Effector memory CD8-positive, alpha-beta T cell (primary cell): Measurements from ENCODE around the gene MBNL2.
A peak's percentile ranks its signal among the peaks of the same experiment; 100 is the strongest.

Source experiments
- ATAC-seq: fragments of 150-1000 bp; cut with Tn5 transposase; replicated peaks from 2 replicates; pipeline ENCODE4 v1.10.0; 2021; ENCODE audit warnings: mild to moderate bottlenecking, moderate library complexity
- DNase-seq, 3 experiments: peaks; one replicate each; pipeline ENCODE4 v3.0.0; 2021
- H3K27ac Mint-ChIP-seq, 2 donors: one replicate each; pipeline ENCODE4 v1.8.0; 2022; ENCODE audit warnings: mild to moderate bottlenecking in 2 of 2, mixed read lengths in 2 of 2, moderate library complexity in 2 of 2
- H3K27me3 Mint-ChIP-seq, 2 donors: one replicate each; pipeline ENCODE4 v1.8.0; 2022; ENCODE audit warnings: mixed read lengths in 2 of 2
- H3K36me3 Mint-ChIP-seq: one replicate; pipeline ENCODE4 v1.8.0; 2022; ENCODE audit warnings: mild to moderate bottlenecking, moderate library complexity, mixed read lengths; ENCODE audit not compliant: insufficient read depth
- H3K4me1 Mint-ChIP-seq, 2 donors: one replicate each; pipeline ENCODE4 v1.8.0; 2022; ENCODE audit warnings: low read depth in 2 of 2, mixed read lengths in 2 of 2
- H3K4me3 Mint-ChIP-seq, 2 donors: one replicate each; pipeline ENCODE4 v1.8.0; 2022; ENCODE audit warnings: mild to moderate bottlenecking in 2 of 2, mixed read lengths in 2 of 2, moderate library complexity in 2 of 2
- H3K9me3 Mint-ChIP-seq, 2 donors: one replicate each; pipeline ENCODE4 v1.8.0; 2022; ENCODE audit warnings: mixed read lengths in 2 of 2

MBNL2 gene

GRCh38 chr13:97384371-97384770, 162.2 kb downstream of the MBNL2 start:
- H3K4me1 Mint-ChIP-seq, result peaks cover 19 to 32% of the 10 kb centered on the region in 2 donors
- ATAC-seq (no peak), DNase-seq (no peak)
- H3K4me3 Mint-ChIP-seq, result no peak overlapping the region
- no peaks in the 10 kb centered on the region for H3K27me3 Mint-ChIP-seq
- H3K9me3 Mint-ChIP-seq, result no peaks in the 10 kb centered on the region
- peak overlapping the region in 1 of 2 donors; percentile 26 for H3K27ac Mint-ChIP-seq
- peaks cover 5% of the 10 kb centered on the region for H3K36me3 Mint-ChIP-seq

DNA sequence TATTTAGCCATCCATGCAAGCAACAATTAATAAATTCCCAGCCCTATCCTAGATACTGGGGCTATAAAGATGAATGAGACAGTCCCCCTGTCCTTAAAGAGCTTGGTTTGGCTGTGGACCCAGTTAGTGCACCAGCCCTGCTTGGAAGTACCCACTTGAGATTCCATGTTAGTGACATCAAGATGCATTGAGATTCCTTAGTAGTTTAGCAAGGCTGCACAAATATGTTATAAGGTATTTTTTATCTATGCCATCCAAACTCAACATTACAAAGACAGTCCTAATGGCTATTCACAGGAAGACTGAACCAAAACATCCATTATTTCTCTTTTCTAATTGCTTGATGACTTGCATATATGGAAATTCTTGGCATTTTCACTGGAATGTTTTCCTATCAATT, 163.0 kb downstream of the MBNL2 start:
- Mint-ChIP-seq H3K27me3 (no peaks in the 10 kb centered on the region), H3K4me1 (peaks cover 19 to 32% of the 10 kb centered on the region in 2 donors), H3K4me3 (no peak overlapping the region), H3K27ac (no peak overlapping the region), H3K9me3 (no peaks in the 10 kb centered on the region), H3K36me3 (peaks cover 6% of the 10 kb centered on the region)
- no peak for ATAC-seq
- DNase-seq, result no peak

- no peaks in the 10 kb centered on the region for H3K27me3 Mint-ChIP-seq
- ATAC-seq (no peak), DNase-seq (no peak)
- H3K4me1 Mint-ChIP-seq, result peaks cover 19 to 32% of the 10 kb centered on the region in 2 donors
- no peaks in the 10 kb centered on the region for H3K9me3 Mint-ChIP-seq
- H3K4me3 Mint-ChIP-seq, result no peak overlapping the region
- no peak overlapping the region for H3K27ac Mint-ChIP-seq
- H3K36me3 Mint-ChIP-seq, result peaks cover 6% of the 10 kb centered on the region
These were observed 163.7 kb downstream of the MBNL2 start for GRCh38 chr13:97385854-97386253.

DNA sequence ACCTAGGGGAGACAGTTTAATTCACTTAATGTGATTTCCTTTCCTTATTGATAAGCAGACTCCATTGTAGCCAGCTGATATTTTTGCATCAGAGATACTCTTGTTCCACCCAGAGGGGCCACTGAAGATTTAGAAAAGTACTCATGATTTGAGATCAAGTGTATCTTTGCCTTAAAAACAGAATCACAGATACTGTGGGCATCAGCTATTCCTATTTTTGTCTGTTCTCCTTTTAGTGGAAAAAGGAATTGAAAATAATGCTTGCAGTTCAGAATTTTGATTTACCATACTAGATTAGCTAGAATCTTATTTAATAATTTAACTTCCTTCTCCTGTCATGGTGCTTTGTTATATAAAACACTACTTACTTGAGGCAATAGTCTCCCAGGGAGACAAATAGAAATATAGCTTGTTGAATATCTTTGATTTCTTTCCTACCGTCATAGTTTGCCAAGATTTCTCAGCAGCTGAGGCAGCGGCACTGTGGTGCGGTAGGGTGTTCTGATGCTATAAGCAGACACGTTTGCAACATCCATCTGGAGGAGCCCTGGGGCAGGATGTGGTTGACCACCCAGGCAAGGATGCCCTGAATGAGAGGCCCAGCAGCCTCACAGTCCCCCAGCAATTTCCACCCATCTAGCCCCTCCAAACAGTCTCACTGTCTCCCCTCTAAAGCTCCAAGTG, 164.8 kb downstream of the MBNL2 start:
- H3K36me3 Mint-ChIP-seq, result peaks cover 6% of the 10 kb centered on the region
- H3K27ac Mint-ChIP-seq, result peak overlapping the region; percentile 36 to 65
- H3K4me1 Mint-ChIP-seq, result peaks cover 19 to 28% of the 10 kb centered on the region in 2 donors
- ATAC-seq, result peak; percentile 76
- DNase-seq, result no peak
- peak overlapping the region in 1 of 2 donors; percentile 3 for H3K4me3 Mint-ChIP-seq
- H3K27me3 Mint-ChIP-seq, result no peaks in the 10 kb centered on the region
- H3K9me3 Mint-ChIP-seq, result no peaks in the 10 kb centered on the region

GRCh38 chr13:97387485-97387839, 165.3 kb downstream of the MBNL2 start:
- Mint-ChIP-seq H3K4me1 (peaks cover 19 to 28% of the 10 kb centered on the region in 2 donors), H3K9me3 (no peaks in the 10 kb centered on the region), H3K27me3 (no peaks in the 10 kb centered on the region), H3K27ac (peak overlapping the region in 1 of 2 donors; percentile 36), H3K36me3 (peaks cover 6% of the 10 kb centered on the region), H3K4me3 (peak overlapping the region in 1 of 2 donors; percentile 3)
- ATAC-seq (no peak), DNase-seq (no peak)

GRCh38 chr13:97387890-97388289, 165.8 kb downstream of the MBNL2 start:
- H3K36me3 Mint-ChIP-seq, result peaks cover 3% of the 10 kb centered on the region

DNA sequence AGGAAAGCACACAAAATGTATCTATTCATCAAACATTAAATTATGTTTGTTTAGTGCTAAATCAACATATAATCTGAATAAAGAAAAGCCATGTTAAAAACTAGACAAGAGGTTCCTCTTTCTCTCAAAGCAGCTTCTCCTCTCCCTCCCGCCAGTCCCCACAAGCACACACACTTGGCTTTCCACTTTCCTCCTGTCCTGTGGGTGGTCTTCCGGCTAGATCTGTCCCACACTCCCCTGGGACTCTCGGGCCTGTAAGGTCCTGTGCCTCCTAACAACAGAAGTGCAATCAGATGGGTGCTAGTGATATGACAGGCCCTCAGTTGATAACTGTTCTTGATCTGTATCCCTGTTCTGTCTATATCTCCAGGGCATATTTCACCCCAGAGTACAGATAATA, 166.2 kb downstream of the MBNL2 start:
- ATAC-seq (no peak), DNase-seq (no peak)
- Mint-ChIP-seq H3K36me3 (peaks cover 3% of the 10 kb centered on the region), H3K4me1 (peaks cover 19 to 28% of the 10 kb centered on the region in 2 donors), H3K4me3 (no peak overlapping the region), H3K9me3 (no peaks in the 10 kb centered on the region), H3K27ac (peak overlapping the region; percentile 2 to 23), H3K27me3 (no peaks in the 10 kb centered on the region)

More at GRCh38 chr13:97387890-97388289, 165.8 kb downstream of the MBNL2 start:
- no peak for ATAC-seq
- H3K4me3 Mint-ChIP-seq, result no peak overlapping the region
- no peaks in the 10 kb centered on the region for H3K27me3 Mint-ChIP-seq
- peaks cover 19 to 28% of the 10 kb centered on the region in 2 donors for H3K4me1 Mint-ChIP-seq
- no peaks in the 10 kb centered on the region for H3K9me3 Mint-ChIP-seq
- DNase-seq, result no peak
- peak overlapping the region in 1 of 2 donors; percentile 36 for H3K27ac Mint-ChIP-seq

GRCh38 chr13:97390941-97391600, 168.9 kb downstream of the MBNL2 start:
- H3K4me3 Mint-ChIP-seq, result no peak overlapping the region
- H3K27ac Mint-ChIP-seq, result no peak overlapping the region
- ATAC-seq (no peak), DNase-seq (no peak)
- H3K36me3 Mint-ChIP-seq, result peaks cover 3% of the 10 kb centered on the region
- peaks cover 16 to 19% of the 10 kb centered on the region in 2 donors for H3K4me1 Mint-ChIP-seq
- H3K27me3 Mint-ChIP-seq, result no peaks in the 10 kb centered on the region
- H3K9me3 Mint-ChIP-seq, result no peaks in the 10 kb centered on the region

DNA sequence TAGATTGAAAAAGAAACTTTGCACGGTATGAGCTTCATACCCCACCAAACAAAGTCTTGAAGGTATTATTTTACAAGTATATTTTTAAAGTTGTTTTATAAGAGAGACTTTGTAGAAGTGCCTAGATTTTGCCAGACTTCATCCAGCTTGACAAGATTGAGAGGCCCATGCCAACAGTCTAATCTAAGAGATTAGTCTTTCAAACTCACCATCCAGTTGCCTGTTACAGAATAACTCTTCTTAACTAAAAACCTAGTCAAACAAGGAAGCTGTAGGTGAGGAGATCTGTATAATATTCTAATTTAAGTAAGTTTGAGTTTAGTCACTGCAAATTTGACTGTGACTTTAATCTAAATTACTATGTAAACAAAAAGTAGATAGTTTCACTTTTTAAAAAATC, 169.9 kb downstream of the MBNL2 start:
- H3K4me1 Mint-ChIP-seq, result peaks cover 7 to 9% of the 10 kb centered on the region in 2 donors
- no peak overlapping the region for H3K27ac Mint-ChIP-seq
- H3K4me3 Mint-ChIP-seq, result no peak overlapping the region
- H3K9me3 Mint-ChIP-seq, result no peaks in the 10 kb centered on the region
- peaks cover 3% of the 10 kb centered on the region for H3K36me3 Mint-ChIP-seq
- DNase-seq (no peak), ATAC-seq (no peak)
- no peaks in the 10 kb centered on the region for H3K27me3 Mint-ChIP-seq

- Mint-ChIP-seq H3K27me3 (no peaks in the 10 kb centered on the region), H3K36me3 (no peaks in the 10 kb centered on the region), H3K4me1 (no peaks in the 10 kb centered on the region), H3K4me3 (no peak overlapping the region), H3K9me3 (no peaks in the 10 kb centered on the region), H3K27ac (peak overlapping the region in 1 of 2 donors; percentile 15)
- DNase-seq (no peak), ATAC-seq (no peak)
These were observed 172.4 kb downstream of the MBNL2 start for GRCh38 chr13:97394542-97394941.

DNA sequence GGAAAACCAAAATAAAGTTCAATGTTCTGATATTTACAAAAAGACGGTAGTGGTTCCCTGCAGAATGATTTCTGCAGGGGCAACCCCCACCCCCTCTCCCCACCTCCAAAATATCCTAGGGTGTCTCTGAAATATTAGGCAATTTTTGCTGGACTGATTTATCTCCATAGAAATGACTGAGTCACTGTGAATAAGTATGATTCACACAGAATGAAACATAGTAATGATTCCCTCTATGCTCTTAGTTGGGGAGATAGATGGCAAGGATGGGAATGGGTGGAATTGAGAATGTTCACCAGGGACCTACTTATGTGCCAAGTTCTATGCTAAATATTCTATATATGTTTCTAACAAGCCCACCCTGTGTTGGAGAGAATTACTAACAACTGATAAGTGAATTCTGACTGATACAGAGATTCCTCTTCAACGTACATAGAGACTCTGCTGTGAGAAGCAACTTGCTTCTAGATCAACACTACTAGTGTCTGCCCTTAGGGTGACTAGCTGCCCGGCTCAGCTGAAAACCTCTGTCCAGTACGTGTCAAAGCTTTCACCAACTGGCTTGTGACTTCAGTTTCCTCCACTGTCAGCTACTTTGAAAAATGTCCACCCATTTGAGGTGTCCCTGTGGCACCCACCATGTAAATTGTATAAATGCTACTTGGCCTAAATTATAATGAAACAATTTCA, 173.5 kb downstream of the MBNL2 start:
- H3K27me3 Mint-ChIP-seq, result no peaks in the 10 kb centered on the region
- no peak for ATAC-seq
- no peak overlapping the region for H3K4me3 Mint-ChIP-seq
- H3K9me3 Mint-ChIP-seq, result no peaks in the 10 kb centered on the region
- H3K27ac Mint-ChIP-seq, result no peak overlapping the region
- no peaks in the 10 kb centered on the region for H3K36me3 Mint-ChIP-seq
- no peaks in the 10 kb centered on the region for H3K4me1 Mint-ChIP-seq
- DNase-seq, result no peak

GRCh38 chr13:97397267-97397666, 175.1 kb downstream of the MBNL2 start:
- H3K9me3 Mint-ChIP-seq, result no peaks in the 10 kb centered on the region
- H3K4me1 Mint-ChIP-seq, result no peaks in the 10 kb centered on the region
- peaks cover 0 to 4% of the 10 kb centered on the region in 2 donors for H3K27me3 Mint-ChIP-seq
- DNase-seq, result no peak
- H3K27ac Mint-ChIP-seq, result no peak overlapping the region
- no peak for ATAC-seq
- H3K36me3 Mint-ChIP-seq, result no peaks in the 10 kb centered on the region
- H3K4me3 Mint-ChIP-seq, result no peak overlapping the region

- no peak for ATAC-seq
- no peaks in the 10 kb centered on the region for H3K9me3 Mint-ChIP-seq
- no peaks in the 10 kb centered on the region for H3K36me3 Mint-ChIP-seq
- H3K27me3 Mint-ChIP-seq, result peaks cover 8 to 21% of the 10 kb centered on the region in 2 donors
- no peak overlapping the region for H3K27ac Mint-ChIP-seq
- DNase-seq, result no peak
- no peak overlapping the region for H3K4me3 Mint-ChIP-seq
- no peaks in the 10 kb centered on the region for H3K4me1 Mint-ChIP-seq
These were observed 179.3 kb downstream of the MBNL2 start for GRCh38 chr13:97401421-97401820.
